ENCODE data around the gene PHC3.
A peak's percentile ranks its signal among the peaks of the same experiment; 100 is the strongest.
"Not testable (repeated sequence)": the region's sequence is repeated elsewhere in the genome, so short reads cannot be mapped to it uniquely, and the experiment has no call there.

Gene PHC3

GRCh38 chr3:170180908-170181885 lies at the start of gene PHC3:
Gene PHC3, minus strand, starts transcription at chr3:170181733. Its CDS starts 18 bp downstream, at chr3:170181715.
- DNase-seq (ENCODE audit: low spot score) = peak; percentile 99

GRCh38 chr3:170228093-170228766 lies 46.7 kb upstream of the PHC3 start:
- no peak for DNase-seq (ENCODE audit: low spot score)

- DNase-seq (ENCODE audit: low spot score) = no peak
Observed at GRCh38 chr3:170226426-170226960, 45.0 kb upstream of the PHC3 start.

- DNase-seq (ENCODE audit: low spot score) = no peak
Observed at GRCh38 chr3:170225166-170225565, 43.6 kb upstream of the PHC3 start.

GRCh38 chr3:170222647-170223541 lies 41.4 kb upstream of the PHC3 start:
- DNase-seq (ENCODE audit: low spot score) = peak; percentile 39

GRCh38 chr3:170221924-170222646 lies 40.6 kb upstream of the PHC3 start, which contains the start of gene PRKCI:
Gene PRKCI, plus strand, starts transcription at chr3:170222424. Its CDS starts 246 bp downstream, at chr3:170222670.
- DNase-seq (ENCODE audit: low spot score) = peak; percentile 99

GRCh38 chr3:170220871-170221270 lies 39.3 kb upstream of the PHC3 start:
- DNase-seq (ENCODE audit: low spot score) = no peak

GRCh38 chr3:170219850-170220249 lies 38.3 kb upstream of the PHC3 start:
- no peak for DNase-seq (ENCODE audit: low spot score)

GRCh38 chr3:170211668-170212067 lies 30.1 kb upstream of the PHC3 start:
- no peak for DNase-seq (ENCODE audit: low spot score)

- no peak for DNase-seq (ENCODE audit: low spot score)
Observed at GRCh38 chr3:170207717-170208116, 26.2 kb upstream of the PHC3 start.

GRCh38 chr3:170206164-170206762 lies 24.7 kb upstream of the PHC3 start:
- not testable (repeated sequence) for DNase-seq (ENCODE audit: low spot score)

GRCh38 chr3:170205302-170205701 lies 23.8 kb upstream of the PHC3 start:
- no peak for DNase-seq (ENCODE audit: low spot score)

- no peak for DNase-seq (ENCODE audit: low spot score)
Observed at GRCh38 chr3:170204509-170204908, 23.0 kb upstream of the PHC3 start.

GRCh38 chr3:170204023-170204472 lies 22.5 kb upstream of the PHC3 start:
- DNase-seq (ENCODE audit: low spot score) = no peak

GRCh38 chr3:170203457-170203856 lies 21.9 kb upstream of the PHC3 start:
- no peak for DNase-seq (ENCODE audit: low spot score)

GRCh38 chr3:170201527-170201926 lies 20.0 kb upstream of the PHC3 start:
- no peak for DNase-seq (ENCODE audit: low spot score)

- DNase-seq (ENCODE audit: low spot score) = no peak
Observed at GRCh38 chr3:170200987-170201386, 19.5 kb upstream of the PHC3 start.

GRCh38 chr3:170196833-170197232 lies 15.3 kb upstream of the PHC3 start:
- no peak for DNase-seq (ENCODE audit: low spot score)

- not testable (repeated sequence) for DNase-seq (ENCODE audit: low spot score)
Observed at GRCh38 chr3:170195759-170196158, 14.2 kb upstream of the PHC3 start.

Measured in COLO829 (cell line).